ENCODE measurements around the gene AGBL4.

The AGBL4 gene

GRCh38 chr1:49136738-49137251, 887.0 kb downstream of the AGBL4 start:
- Mint-ChIP-seq H3K9me3 (peaks cover 11 to 13% of the 10 kb centered on the region in 2 donors), H3K27ac (no peak overlapping the region), H3K4me1 (no peaks in the 10 kb centered on the region), H3K27me3 (no peaks in the 10 kb centered on the region), H3K4me3 (no peak overlapping the region)
- no peak for ATAC-seq
- no peak for DNase-seq

GRCh38 chr1:49125746-49126145, 898.0 kb downstream of the AGBL4 start:
- ATAC-seq: no peak

GRCh38 chr1:49111931-49112330, 911.8 kb downstream of the AGBL4 start:
- Mint-ChIP-seq H3K4me3 (no peak overlapping the region), H3K27ac (no peak overlapping the region), H3K4me1 (no peaks in the 10 kb centered on the region), H3K9me3 (no peaks in the 10 kb centered on the region), H3K27me3 (no peaks in the 10 kb centered on the region)
- ATAC-seq (no peak), DNase-seq (no peak)

More at GRCh38 chr1:49125746-49126145, 898.0 kb downstream of the AGBL4 start:
- no peaks in the 10 kb centered on the region for H3K4me1 Mint-ChIP-seq
- H3K9me3 Mint-ChIP-seq: peaks cover 2 to 11% of the 10 kb centered on the region in 2 donors
- no peak overlapping the region for H3K4me3 Mint-ChIP-seq
- DNase-seq: no peak
- no peaks in the 10 kb centered on the region for H3K27me3 Mint-ChIP-seq
- peak overlapping the region in 1 of 2 donors; percentile 24 for H3K27ac Mint-ChIP-seq

GRCh38 chr1:49106445-49106844, 917.3 kb downstream of the AGBL4 start:
- H3K27ac Mint-ChIP-seq: no peak overlapping the region
- no peaks in the 10 kb centered on the region for H3K4me1 Mint-ChIP-seq
- DNase-seq (no peak), ATAC-seq (no peak)
- no peaks in the 10 kb centered on the region for H3K27me3 Mint-ChIP-seq
- H3K9me3 Mint-ChIP-seq: no peaks in the 10 kb centered on the region
- no peak overlapping the region for H3K4me3 Mint-ChIP-seq

- H3K27me3 Mint-ChIP-seq: no peaks in the 10 kb centered on the region
- H3K4me3 Mint-ChIP-seq: no peak overlapping the region
- no peak for ATAC-seq
Measured at GRCh38 chr1:49104575-49104974, 919.2 kb downstream of the AGBL4 start.

GRCh38 chr1:49102752-49103151, 921.0 kb downstream of the AGBL4 start:
- H3K4me3 Mint-ChIP-seq: no peak overlapping the region
- ATAC-seq: peak; percentile 83
- H3K27ac Mint-ChIP-seq: no peak overlapping the region
- peak in 1 of 2 donors; percentile 14 for DNase-seq
- no peaks in the 10 kb centered on the region for H3K4me1 Mint-ChIP-seq
- H3K9me3 Mint-ChIP-seq: no peaks in the 10 kb centered on the region
- no peaks in the 10 kb centered on the region for H3K27me3 Mint-ChIP-seq

More at GRCh38 chr1:49104575-49104974, 919.2 kb downstream of the AGBL4 start:
- no peaks in the 10 kb centered on the region for H3K4me1 Mint-ChIP-seq
- H3K9me3 Mint-ChIP-seq: no peaks in the 10 kb centered on the region
- no peak for DNase-seq
- H3K27ac Mint-ChIP-seq: no peak overlapping the region

- Mint-ChIP-seq H3K27me3 (no peaks in the 10 kb centered on the region), H3K4me3 (no peak overlapping the region), H3K27ac (no peak overlapping the region), H3K4me1 (no peaks in the 10 kb centered on the region), H3K9me3 (no peaks in the 10 kb centered on the region)
- DNase-seq (no peak), ATAC-seq (no peak)
Measured at GRCh38 chr1:49098866-49099265, 924.9 kb downstream of the AGBL4 start.

GRCh38 chr1:49086327-49086726, 937.4 kb downstream of the AGBL4 start:
- DNase-seq: no peak
- peaks cover 12 to 13% of the 10 kb centered on the region in 2 donors for H3K9me3 Mint-ChIP-seq
- no peaks in the 10 kb centered on the region for H3K4me1 Mint-ChIP-seq
- peaks cover 7% of the 10 kb centered on the region for H3K27me3 Mint-ChIP-seq
- H3K27ac Mint-ChIP-seq: no peak overlapping the region
- no peak for ATAC-seq
- H3K4me3 Mint-ChIP-seq: no peak overlapping the region

- DNase-seq (no peak), ATAC-seq (no peak)
- Mint-ChIP-seq H3K4me3 (no peak overlapping the region), H3K9me3 (peaks cover 12 to 13% of the 10 kb centered on the region in 2 donors), H3K4me1 (no peaks in the 10 kb centered on the region), H3K27me3 (peaks cover 7% of the 10 kb centered on the region), H3K27ac (no peak overlapping the region)
Measured at GRCh38 chr1:49085079-49085478, 938.7 kb downstream of the AGBL4 start.

GRCh38 chr1:49060766-49061165, 963.0 kb downstream of the AGBL4 start:
- DNase-seq (no peak), ATAC-seq (no peak)
- Mint-ChIP-seq H3K4me1 (no peaks in the 10 kb centered on the region), H3K4me3 (no peak overlapping the region), H3K27me3 (no peaks in the 10 kb centered on the region), H3K27ac (no peak overlapping the region), H3K9me3 (peaks cover 0 to 8% of the 10 kb centered on the region in 2 donors)

GRCh38 chr1:49059087-49059486, 964.7 kb downstream of the AGBL4 start:
- H3K9me3 Mint-ChIP-seq: no peaks in the 10 kb centered on the region
- ATAC-seq (no peak), DNase-seq (no peak)
- H3K27ac Mint-ChIP-seq: no peak overlapping the region
- H3K27me3 Mint-ChIP-seq: no peaks in the 10 kb centered on the region
- H3K4me3 Mint-ChIP-seq: no peak overlapping the region
- H3K4me1 Mint-ChIP-seq: no peaks in the 10 kb centered on the region

- Mint-ChIP-seq H3K4me1 (no peaks in the 10 kb centered on the region), H3K27ac (no peak overlapping the region), H3K4me3 (no peak overlapping the region), H3K27me3 (no peaks in the 10 kb centered on the region), H3K9me3 (no peaks in the 10 kb centered on the region)
- ATAC-seq (no peak), DNase-seq (no peak)
Measured at GRCh38 chr1:49052102-49052501, 971.7 kb downstream of the AGBL4 start.

- Mint-ChIP-seq H3K4me3 (no peak overlapping the region), H3K9me3 (no peaks in the 10 kb centered on the region), H3K27ac (no peak overlapping the region), H3K27me3 (no peaks in the 10 kb centered on the region), H3K4me1 (no peaks in the 10 kb centered on the region)
- ATAC-seq (no peak), DNase-seq (no peak)
Measured at GRCh38 chr1:49051647-49052046, 972.1 kb downstream of the AGBL4 start.

- Mint-ChIP-seq H3K27me3 (no peaks in the 10 kb centered on the region), H3K4me1 (no peaks in the 10 kb centered on the region), H3K9me3 (no peaks in the 10 kb centered on the region), H3K27ac (no peak overlapping the region), H3K4me3 (no peak overlapping the region)
- ATAC-seq (no peak), DNase-seq (no peak)
Measured at GRCh38 chr1:49050041-49050440, 973.7 kb downstream of the AGBL4 start.

GRCh38 chr1:49048188-49048587, 975.6 kb downstream of the AGBL4 start:
- Mint-ChIP-seq H3K4me1 (no peaks in the 10 kb centered on the region), H3K9me3 (no peaks in the 10 kb centered on the region), H3K27ac (no peak overlapping the region), H3K27me3 (no peaks in the 10 kb centered on the region), H3K4me3 (no peak overlapping the region)
- ATAC-seq (no peak), DNase-seq (no peak)

- no peaks in the 10 kb centered on the region for H3K4me1 Mint-ChIP-seq
- H3K4me3 Mint-ChIP-seq: no peak overlapping the region
- no peak overlapping the region for H3K27ac Mint-ChIP-seq
- no peak for ATAC-seq
- no peaks in the 10 kb centered on the region for H3K27me3 Mint-ChIP-seq
- H3K9me3 Mint-ChIP-seq: peaks cover 0 to 4% of the 10 kb centered on the region in 2 donors
- no peak for DNase-seq
Measured at GRCh38 chr1:49046305-49046704, 977.4 kb downstream of the AGBL4 start.

- peaks cover 0 to 4% of the 10 kb centered on the region in 2 donors for H3K9me3 Mint-ChIP-seq
- H3K27ac Mint-ChIP-seq: no peak overlapping the region
- DNase-seq (no peak), ATAC-seq (no peak)
- H3K27me3 Mint-ChIP-seq: no peaks in the 10 kb centered on the region
- H3K4me3 Mint-ChIP-seq: no peak overlapping the region
- no peaks in the 10 kb centered on the region for H3K4me1 Mint-ChIP-seq
Measured at GRCh38 chr1:49045371-49045770, 978.4 kb downstream of the AGBL4 start.

Measured in stimulated activated naive CD8-positive, alpha-beta T cell treated with anti-CD3 and anti-CD28 coated beads, Interleukin-15, amount 100 ng/mL, for 72 hours (primary cell).